Measurements from ENCODE around the gene DCAF5.

DCAF5 gene

DNA sequence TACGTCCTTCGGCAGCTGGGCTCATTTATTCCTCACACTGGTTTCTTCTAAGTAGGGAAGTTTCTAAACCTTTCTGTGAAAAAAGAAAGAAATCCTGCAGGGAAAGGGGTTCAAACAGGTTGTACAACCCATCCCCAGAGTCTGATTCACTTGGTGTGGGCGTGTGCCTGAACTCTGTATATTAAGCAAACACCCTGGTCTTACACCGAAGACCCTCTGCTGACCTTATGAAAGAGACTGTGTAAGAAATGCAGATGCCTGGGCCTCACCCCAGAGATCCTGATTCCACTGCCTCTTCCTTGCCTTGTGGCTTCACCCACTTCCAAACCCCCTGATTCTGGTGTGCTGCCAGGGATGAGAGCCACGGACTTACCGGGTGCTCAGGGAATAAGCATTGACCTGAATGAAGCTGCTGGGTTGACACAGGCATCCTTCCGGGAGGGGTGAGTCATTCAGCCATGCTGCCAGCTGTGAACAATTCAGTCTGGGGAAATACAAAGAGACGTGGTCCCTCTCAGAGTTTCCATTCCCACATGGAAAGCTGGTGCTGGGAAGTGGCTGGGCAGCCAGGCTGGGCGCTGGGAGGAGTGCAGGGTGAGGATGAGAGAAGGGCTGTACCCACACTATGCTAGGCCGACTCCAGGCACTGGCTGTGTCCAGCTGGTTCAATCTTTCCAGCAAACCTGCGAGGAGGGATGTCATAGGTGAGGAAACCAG lies 147.3 kb downstream of the DCAF5 start:
- no peak for DNase-seq (ENCODE audit: low read depth in 2 of 2)

DNA sequence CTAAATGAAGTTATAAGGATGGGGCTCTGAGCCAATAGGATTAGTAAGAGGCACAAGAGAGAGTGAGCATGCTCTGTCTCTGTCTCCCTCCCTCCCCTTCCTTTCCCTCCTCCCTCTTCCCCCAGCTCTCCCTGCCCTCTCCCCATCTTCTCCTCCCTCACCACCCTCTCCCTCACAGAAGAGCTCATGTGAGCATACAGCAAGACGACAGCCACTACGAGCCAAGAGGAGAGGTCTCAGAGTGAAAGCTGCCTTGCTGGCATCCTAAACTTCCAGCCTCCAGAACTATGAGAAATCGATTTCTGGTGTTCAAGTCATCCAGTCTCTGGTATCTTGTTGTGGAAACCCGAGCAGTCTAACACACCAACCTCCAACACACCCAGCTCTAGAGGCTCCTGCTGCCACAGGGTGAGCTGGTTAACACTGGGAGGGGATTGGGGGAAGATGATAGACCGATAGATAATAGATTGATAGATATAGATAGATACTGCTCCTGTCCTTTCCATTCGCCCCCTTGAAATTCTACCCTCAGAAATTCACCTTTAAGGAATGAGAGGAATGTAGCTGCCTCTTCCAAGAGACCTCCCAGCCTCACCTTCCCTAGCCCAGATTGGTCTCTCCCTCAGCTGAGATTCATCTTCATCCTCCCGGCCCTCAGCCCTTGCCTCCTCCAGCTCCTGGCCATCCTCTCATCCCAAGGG lies 148.0 kb downstream of the DCAF5 start:
- DNase-seq (ENCODE audit: low read depth in 2 of 2), result no peak

DNA sequence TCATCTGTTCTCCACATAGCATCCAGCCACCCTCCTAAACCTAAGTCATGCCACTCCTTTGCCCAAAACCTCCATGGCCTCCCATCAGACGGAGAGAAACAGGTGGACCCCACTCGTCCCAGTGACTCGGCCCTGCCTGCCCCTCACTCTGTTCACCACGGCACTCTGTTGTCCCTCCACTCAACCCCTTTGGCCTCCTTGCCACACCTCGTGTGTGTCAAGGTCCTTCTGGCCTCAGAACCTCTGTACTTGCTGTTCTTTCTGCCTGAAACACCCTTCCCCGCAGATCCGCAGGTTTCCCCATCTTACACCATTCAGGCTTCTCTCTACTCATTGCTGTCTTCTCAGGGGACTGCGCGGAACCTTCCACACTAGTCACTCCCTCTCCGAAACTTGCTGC lies 149.3 kb downstream of the DCAF5 start:
- DNase-seq (ENCODE audit: low read depth in 2 of 2), result no peak

DNA sequence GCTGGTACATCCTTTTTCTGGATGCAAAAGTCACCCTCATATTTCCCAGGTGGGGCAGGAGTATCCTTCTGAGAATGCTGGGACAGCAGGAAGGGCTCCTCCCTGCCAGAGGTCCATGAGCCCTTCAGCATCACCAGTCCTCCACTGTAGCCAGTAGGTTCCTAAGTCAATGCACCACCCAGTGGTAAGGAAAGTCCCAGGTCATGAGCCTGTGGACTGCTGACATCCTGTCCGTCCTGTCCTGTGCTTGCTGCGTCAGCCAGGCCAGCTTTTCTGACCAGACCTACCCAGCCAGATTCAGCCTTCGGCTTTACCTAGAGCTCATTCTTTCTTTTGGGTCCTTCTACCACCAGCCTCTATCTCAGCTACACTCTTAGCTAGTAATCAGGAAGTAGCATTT lies 150.8 kb downstream of the DCAF5 start:
- DNase-seq (ENCODE audit: low read depth in 2 of 2), result no peak

DNA sequence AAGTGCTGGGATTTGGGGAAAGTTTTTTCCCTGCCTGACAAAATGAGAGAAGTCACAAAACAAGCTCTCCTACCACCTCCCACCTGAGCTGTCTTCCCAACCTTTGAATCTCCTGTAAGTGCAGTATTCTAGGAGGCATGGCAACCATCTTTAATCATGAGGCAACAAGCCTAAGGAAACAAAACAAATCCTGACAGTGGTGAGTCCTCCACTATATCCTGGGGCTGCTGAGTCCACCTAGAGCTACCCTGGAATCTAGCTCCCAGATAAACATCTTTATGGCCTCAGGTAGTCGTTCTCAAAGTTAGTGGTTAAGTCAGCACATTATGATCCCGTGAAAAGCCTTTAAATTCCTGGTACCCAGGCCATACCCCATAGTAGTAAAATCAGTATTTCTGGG lies 151.5 kb downstream of the DCAF5 start:
- DNase-seq (ENCODE audit: low read depth in 2 of 2), result no peak
